Hypothalamus (tissue), 51 donors: Measurements from ENCODE around the gene DGKB.

ENCODE experiments used
- DNase-seq, 51 donors: peaks; one replicate each; lab custom pipeline; 2025; lab: John Stamatoyannopoulos, UW

DGKB gene

GRCh38 chr7:14825912-14826311 lies 76.6 kb downstream of the DGKB start:
- no peak for DNase-seq

- no peak for DNase-seq
Measured at GRCh38 chr7:14822481-14822854, 80.1 kb downstream of the DGKB start.

- no peak for DNase-seq
Measured at GRCh38 chr7:14821757-14822480, 80.6 kb downstream of the DGKB start.

GRCh38 chr7:14818871-14819270 lies 83.7 kb downstream of the DGKB start:
- DNase-seq: no peak

- DNase-seq: no peak
Measured at GRCh38 chr7:14817829-14818614, 84.5 kb downstream of the DGKB start.

- no peak for DNase-seq
Measured at GRCh38 chr7:14807507-14807906, 95.0 kb downstream of the DGKB start.

- DNase-seq: no peak
Measured at GRCh38 chr7:14806891-14807290, 95.7 kb downstream of the DGKB start.

- no peak for DNase-seq
Measured at GRCh38 chr7:14805105-14805719, 97.3 kb downstream of the DGKB start.

GRCh38 chr7:14800664-14801063 lies 101.9 kb downstream of the DGKB start:
- no peak for DNase-seq

- no peak for DNase-seq
Measured at GRCh38 chr7:14793151-14793550, 109.4 kb downstream of the DGKB start.

- no peak for DNase-seq
Measured at GRCh38 chr7:14787551-14787950, 115.0 kb downstream of the DGKB start.

GRCh38 chr7:14786314-14786895 lies 116.1 kb downstream of the DGKB start:
- DNase-seq: no peak

- no peak for DNase-seq
Measured at GRCh38 chr7:14777806-14778205, 124.7 kb downstream of the DGKB start.

- DNase-seq: no peak
Measured at GRCh38 chr7:14776266-14776665, 126.3 kb downstream of the DGKB start.

GRCh38 chr7:14773729-14774271 lies 128.8 kb downstream of the DGKB start:
- DNase-seq: no peak

GRCh38 chr7:14770614-14771013 lies 131.9 kb downstream of the DGKB start:
- DNase-seq: no peak

- DNase-seq: no peak
Measured at GRCh38 chr7:14769261-14769660, 133.3 kb downstream of the DGKB start.

- DNase-seq: no peak
Measured at GRCh38 chr7:14767716-14768425, 134.7 kb downstream of the DGKB start.

- DNase-seq: no peak
Measured at GRCh38 chr7:14766747-14767146, 135.8 kb downstream of the DGKB start.

GRCh38 chr7:14765731-14766130 lies 136.8 kb downstream of the DGKB start:
- DNase-seq: no peak

- DNase-seq: no peak
Measured at GRCh38 chr7:14762561-14762960, 140.0 kb downstream of the DGKB start.
